AG08395 (cell line): ENCODE data around the gene C4orf46.
"Not testable (repeated sequence)": the region's sequence is repeated elsewhere in the genome, so short reads cannot be mapped to it uniquely, and the experiment has no call there.

ENCODE experiments used
- DNase-seq: peaks from one replicate; pipeline ENCODE4 v3.0.0; 2012; ENCODE audit warnings: mixed read lengths, low spot score

The C4orf46 gene

GRCh38 chr4:158671665-158671914, at the start of gene C4orf46:
Gene C4orf46, minus strand, starts transcription at chr4:158671887. Its CDS starts 86 bp downstream, at chr4:158671801.
- no peak for DNase-seq

DNA sequence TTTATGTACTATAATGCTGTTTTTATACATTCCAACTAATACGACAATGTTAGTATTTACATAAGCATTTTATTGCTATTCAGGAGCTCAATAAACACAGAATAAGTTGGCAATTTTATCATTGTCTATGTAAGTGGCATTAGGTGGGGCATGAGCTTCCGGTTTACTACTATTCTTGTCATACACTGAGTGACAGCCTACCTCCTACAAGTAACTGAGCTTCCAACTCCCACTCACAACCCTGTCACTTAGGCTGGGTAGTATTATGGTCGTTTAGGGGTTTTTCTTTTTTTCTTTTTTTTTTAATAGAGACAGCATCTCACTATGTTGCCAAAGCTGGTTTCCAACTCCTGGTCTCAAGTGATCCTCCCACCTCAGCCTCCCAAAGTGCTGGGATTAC, 44.1 kb upstream of the C4orf46 start:
- DNase-seq, result no peak

- DNase-seq, result no peak
Observed at GRCh38 chr4:158714937-158715336, 43.2 kb upstream of the C4orf46 start.

DNA sequence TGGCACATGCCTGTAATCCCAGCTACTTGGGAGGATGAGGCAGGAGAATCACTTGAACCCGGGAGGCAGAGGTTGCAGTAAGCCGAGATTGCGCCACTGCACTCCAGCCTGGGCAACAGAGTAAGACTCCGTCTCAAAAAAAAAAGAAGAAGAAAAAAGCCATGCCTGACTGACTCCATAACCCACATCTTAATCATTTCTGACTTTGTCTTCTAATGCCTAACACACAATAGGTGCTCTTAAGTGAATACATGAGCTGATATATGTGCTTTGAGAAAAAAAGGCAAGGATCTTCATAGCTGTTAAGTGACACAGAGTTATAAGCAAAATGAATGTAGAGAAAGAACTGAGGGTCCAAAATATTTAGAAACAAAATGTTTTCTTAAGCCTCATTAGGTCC, 40.9 kb upstream of the C4orf46 start:
- not testable (repeated sequence) for DNase-seq

- peak; percentile 7 for DNase-seq
Observed at GRCh38 chr4:158710814-158711213, 39.1 kb upstream of the C4orf46 start.

DNA sequence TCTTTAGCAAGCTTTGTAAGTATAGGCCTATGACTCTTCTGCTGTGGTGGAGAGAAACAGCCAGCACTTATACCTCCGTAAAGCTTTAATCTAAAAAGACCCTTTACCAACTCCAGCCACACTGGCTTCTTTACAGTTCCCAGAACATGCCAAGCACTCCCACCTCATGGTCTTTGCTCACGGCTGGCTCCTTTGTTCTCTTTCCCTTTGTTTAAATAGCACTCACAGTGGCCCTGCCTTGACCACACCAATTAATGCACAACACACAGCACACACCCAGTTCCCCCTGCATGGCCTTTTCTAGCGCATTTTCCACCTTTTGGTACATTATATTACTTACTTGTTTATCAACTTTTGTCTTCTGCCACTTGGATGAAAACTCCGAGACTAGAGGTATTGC, 32.6 kb upstream of the C4orf46 start:
- DNase-seq, result no peak

DNA sequence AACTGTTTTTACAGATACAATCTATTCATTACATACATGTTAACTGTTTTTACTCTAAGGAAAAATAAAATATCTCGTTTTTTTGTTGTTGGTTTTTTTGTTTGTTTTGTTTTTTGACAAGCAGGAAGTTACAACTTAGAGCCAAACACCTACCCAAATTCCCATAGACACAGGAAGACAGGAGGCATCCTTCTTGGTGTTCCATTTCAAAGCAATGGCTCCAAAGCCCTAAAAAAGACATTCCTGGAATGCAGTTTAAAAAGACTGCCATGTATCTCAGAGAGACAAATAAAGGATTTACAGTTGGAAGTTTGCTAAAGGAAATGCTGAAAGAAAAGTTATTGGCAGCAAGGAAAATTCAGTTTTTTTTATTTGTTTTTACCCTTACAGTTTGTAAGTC, 17.1 kb upstream of the C4orf46 start:
- DNase-seq, result no peak

- no peak for DNase-seq
Observed at GRCh38 chr4:158682066-158682465, 10.4 kb upstream of the C4orf46 start.

GRCh38 chr4:158681629-158682028, 9.9 kb upstream of the C4orf46 start:
- no peak for DNase-seq

- no peak for DNase-seq
Observed at GRCh38 chr4:158678767-158679166, 7.1 kb upstream of the C4orf46 start.

GRCh38 chr4:158676076-158676475, 4.4 kb upstream of the C4orf46 start:
- DNase-seq, result no peak

- DNase-seq, result no peak
Observed at GRCh38 chr4:158673633-158674032, 1.9 kb upstream of the C4orf46 start.

- peak; percentile 98 for DNase-seq
Observed at GRCh38 chr4:158671915-158672806, 474 bp upstream of the C4orf46 start, which contains the start of gene ETFDH. Gene ETFDH, plus strand, starts transcription at chr4:158672296. Its CDS starts 161 bp downstream, at chr4:158672457.

DNA sequence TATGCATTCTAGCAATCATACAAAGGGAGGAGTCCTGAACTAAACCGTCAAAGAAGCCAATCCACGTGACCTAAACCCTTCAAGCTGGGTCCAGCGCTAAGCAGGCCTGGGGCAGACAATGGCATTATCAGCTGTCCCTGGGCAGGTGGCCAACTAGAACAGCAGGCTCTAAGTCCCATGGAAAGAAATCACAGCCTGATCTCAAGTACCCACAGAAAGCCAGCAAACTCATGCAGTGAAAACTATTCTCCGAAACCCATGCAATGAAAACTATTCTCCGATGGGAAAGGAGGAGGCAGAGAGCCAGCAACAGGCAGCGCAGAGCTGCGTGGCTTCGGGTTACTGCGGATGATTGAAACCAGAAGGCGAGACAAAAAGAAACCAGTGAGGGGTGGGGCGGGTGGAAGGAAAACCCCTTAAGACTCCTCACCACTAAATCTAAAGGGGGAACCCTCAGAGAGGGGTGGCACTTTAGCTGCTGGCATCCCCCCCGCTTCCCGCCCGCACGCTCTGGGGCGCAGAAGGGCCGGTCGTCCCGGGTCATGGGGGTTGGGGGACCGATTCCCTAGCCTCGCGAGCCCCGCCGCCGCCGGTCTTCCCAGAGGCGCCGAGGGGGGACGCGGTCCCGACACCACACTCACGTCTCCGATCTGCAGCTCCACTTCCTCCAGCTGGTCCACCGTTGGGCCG, 567 bp downstream of the C4orf46 start:
- peak; percentile 64 for DNase-seq

DNA sequence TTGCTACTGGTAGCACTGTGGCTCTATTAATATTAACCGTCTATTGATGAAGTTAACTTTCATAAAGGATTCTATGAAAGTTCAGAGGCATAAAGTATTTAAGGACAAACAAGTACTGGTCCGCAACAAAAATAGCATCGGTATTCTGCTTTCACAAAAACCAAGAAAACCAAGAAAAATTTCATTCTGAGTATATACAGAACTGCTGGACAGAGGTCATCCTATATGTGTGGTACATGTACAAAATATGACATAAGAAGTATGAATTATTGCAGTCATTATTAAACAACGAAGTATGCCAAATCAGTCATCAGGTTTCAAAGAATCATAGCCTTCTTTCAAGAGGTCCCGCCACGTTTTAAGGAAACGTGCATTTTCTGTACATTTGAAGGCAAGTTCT, 2.4 kb downstream of the C4orf46 start:
- no peak for DNase-seq

DNA sequence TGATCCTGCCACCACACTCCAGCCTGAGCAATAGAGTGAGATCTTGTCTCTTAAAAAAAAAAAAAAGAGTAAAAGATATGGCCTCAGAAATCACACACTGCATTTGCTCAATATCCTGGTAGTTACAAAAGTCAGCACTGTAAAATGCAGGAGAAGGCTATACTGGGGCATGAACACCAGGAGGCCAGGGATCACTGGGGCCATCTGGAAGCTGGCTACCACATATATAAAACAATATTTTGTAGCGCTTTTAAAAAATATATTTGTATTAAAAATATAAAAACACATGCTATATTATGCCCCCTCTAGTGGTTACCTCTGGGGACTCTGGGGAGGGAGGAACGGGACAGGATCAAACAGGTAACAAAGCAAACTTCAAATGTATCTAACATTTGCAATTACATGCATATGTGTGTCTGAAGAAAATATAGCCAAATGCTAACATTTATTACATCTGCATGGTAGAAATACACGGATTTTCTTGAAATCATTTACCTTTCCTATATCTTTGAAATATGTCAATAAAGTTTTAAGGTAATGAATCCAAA, 4.0 kb downstream of the C4orf46 start:
- DNase-seq, result peak; percentile 38

- no peak for DNase-seq
Observed at GRCh38 chr4:158666892-158667291, 4.8 kb downstream of the C4orf46 start.

GRCh38 chr4:158664806-158665205, 6.9 kb downstream of the C4orf46 start:
- DNase-seq, result no peak

DNA sequence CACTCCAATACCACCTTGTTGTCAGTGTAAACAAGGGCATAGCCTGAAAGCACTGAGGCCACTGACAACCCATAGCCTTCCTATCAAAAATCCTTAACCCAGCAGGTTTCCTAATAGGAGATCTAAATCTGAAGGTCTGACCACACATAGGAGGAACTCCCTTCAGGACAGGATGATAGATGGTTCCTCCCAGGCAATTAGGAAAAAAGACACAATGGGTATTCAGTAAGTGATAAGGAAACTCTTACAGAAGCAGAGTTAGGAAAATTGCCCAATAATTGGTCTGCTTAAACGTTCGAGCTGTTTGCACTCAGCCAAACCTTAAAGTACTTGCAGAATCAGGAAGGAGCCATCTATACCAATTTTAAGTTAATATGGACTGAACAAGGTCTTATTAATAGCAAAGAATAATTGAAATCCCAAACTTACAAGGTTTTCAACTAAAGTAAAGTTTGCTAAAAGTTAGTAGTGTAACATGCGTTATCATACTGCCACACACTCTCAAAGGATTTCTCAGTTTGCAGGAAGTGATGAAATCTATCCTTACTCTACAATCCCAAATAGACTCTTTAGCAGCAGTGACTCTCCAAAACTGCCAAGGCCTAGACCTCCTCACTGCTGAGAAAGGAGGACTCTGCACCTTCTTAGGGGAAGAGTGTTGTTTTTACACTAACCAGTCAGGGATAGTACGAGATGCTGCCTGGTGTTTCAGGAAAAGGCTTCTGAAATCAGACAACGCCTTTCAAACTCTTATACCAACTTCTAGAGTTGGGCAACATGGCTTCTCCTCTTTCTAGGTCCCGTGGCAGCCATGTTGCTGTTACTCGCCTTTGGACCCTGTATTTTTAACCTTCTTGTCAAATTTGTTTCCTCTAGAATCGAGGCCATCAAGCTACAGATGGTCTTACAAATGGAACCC, 7.7 kb downstream of the C4orf46 start:
- DNase-seq, result not testable (repeated sequence)

DNA sequence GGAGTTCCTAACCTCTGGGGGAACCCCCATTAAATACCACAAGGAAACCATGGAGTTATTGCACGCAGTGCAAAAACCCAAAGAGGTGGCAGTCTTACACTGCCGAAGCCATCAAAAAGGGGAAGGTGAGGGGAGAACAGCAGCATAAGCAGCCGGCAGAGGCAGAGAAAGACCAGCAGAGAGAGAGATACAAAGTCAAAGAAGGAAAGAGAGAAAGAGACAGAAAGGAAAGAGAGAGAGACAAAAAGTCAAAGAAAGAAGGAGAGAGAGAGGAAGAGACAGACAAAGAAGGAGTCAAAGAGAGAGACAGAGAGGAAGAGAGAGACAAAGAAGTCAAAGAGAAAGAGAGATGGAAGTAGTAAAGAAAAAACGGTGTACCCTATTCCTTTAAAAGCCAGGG, 8.4 kb downstream of the C4orf46 start:
- DNase-seq, result not testable (repeated sequence)

DNA sequence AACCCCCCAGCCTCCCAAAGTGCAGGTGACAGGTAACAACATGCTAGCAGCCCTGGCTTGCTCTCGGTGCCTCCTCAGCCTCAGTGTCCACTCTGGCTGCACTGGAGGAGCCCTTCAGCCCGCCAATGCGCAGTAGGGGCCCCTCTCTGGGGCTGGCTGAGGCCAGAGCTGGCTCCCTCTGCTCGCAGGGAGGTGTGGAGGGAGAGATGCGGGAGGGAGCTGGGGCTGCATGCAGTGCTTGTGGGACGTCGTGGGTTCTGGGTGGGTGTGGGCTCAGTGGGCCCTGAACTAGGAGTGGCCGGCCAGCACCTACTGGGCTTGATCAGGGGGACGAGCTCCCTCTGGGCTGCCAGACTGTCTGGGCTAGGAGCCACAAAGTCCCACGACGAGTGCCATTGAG, 14.4 kb downstream of the C4orf46 start:
- DNase-seq, result no peak

DNA sequence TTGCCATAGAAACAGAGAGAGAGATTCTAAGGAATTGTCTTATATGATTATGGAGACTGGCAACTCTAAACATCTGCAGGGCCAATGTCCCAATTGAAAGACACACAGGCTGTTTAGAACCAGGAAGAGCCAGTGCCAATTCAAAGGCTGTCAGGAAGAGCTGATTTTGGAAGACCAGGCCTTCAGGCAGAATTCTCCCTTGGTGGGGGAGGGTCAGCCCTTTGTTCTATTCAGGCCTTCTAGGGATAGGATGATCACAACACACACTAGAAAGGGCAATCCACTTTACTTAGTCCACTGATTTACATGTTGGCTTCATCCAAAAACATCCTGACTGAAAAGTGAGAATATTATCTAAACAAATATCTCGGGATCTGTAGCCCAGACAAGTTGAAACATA, 15.2 kb downstream of the C4orf46 start:
- no peak for DNase-seq
